ENCODE results near the gene USP3.

The USP3 gene

DNA sequence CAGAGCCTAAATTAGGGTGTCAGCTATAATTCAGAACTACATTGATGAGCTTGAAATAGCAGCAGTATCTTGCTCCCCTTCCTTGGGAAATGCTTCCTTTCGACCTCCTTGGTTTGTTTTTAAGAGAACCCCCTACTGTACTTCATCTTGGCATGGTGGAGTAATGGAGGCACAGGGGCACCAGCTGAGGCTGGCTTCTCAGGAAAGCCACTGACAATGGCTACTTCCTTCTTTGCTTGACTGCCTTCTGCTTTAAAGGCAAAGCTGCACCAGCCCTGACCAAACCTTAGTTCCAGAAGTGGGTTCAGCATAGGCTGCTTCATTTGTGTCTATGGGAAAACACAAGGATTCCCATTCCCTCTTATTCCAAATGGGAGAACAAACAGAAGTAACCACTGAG is 91.3 kb downstream of the USP3 start:
- DNase-seq (ENCODE audit: extremely low spot score), result no peak
- ChIA-PET POLR2A (no interaction called here), CTCF (interaction anchor here (1.2 to 4.9 kb wide), 10 partner anchors 8 to 472 kb away, joined by 3 to 31 read pairs (median 5); no protein-coding TSS in a partner anchor)
- TF ChIP-seq, protein P1, sequence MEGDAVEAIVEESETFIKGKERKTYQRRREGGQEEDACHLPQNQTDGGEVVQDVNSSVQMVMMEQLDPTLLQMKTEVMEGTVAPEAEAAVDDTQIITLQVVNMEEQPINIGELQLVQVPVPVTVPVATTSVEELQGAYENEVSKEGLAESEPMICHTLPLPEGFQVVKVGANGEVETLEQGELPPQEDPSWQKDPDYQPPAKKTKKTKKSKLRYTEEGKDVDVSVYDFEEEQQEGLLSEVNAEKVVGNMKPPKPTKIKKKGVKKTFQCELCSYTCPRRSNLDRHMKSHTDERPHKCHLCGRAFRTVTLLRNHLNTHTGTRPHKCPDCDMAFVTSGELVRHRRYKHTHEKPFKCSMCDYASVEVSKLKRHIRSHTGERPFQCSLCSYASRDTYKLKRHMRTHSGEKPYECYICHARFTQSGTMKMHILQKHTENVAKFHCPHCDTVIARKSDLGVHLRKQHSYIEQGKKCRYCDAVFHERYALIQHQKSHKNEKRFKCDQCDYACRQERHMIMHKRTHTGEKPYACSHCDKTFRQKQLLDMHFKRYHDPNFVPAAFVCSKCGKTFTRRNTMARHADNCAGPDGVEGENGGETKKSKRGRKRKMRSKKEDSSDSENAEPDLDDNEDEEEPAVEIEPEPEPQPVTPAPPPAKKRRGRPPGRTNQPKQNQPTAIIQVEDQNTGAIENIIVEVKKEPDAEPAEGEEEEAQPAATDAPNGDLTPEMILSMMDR (IDR thresholded peaks at IDR 0.05; ENCODE audit: control extremely low read depth, extremely low read depth, low read depth, missing control alignments), result no peak

DNA sequence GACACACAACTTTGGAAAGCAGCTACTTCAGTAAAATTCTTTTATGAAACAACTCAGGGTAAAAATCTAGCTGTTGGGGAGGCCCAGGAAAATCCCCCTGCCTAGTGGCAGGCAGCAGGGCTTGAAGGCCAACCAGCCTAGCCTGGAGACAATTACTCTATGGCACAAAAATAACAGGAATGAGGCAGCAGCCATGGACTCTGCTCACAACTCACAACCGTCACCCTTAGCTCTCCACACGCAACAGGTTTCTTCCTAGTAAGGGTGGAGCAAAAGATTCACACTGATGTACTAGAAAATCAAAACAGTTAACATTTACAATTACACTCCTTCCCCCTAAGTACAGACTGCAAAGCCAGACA is 92.3 kb downstream of the USP3 start:
- TF ChIP-seq, protein P1 (IDR thresholded peaks at IDR 0.05; ENCODE audit: control extremely low read depth, extremely low read depth, low read depth, missing control alignments), result no peak
- CTCF ChIA-PET, result interaction anchor here (1.1 to 4.9 kb wide), 9 partner anchors 9 to 471 kb away, joined by 3 to 31 read pairs (median 6); no protein-coding TSS in a partner anchor
- POLR2A ChIA-PET, result no interaction called here
- no peak for DNase-seq (ENCODE audit: extremely low spot score)

DNA sequence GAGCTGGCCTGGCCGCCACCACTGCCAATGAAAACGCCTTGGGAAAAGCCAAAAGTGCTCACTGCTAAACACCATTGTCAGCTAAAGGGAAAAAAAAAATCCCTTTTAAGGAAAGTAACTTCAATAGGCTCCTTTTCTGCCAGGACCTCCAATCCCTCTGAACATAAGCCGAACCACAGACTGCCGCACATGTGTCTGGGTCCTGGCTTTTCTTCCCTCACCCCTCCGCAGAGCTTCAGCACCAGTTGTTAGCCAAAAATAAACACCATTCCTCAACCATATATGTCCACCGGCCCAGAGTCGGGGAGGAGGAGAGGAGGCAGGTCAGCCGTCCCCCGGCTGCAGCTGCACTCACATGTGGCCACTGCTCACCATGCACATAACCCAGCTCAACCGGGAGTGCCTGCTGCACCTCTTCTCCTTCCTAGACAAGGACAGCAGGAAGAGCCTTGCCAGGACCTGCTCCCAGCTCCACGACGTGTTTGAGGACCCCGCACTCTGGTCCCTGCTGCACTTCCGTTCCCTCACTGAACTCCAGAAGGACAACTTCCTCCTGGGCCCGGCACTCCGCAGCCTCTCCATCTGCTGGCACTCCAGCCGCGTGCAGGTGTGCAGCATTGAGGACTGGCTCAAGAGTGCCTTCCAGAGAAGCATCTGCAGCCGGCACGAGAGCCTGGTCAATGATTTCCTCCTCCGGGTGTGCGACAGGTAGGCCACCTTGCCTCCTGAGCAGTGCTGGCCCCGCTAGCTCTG is 92.8 kb downstream of the USP3 start, which contains the start of gene FBXL22:
Gene FBXL22 (plus strand): TSS at position 350 of the 753 bp plus-strand sequence. CDS start 6 bp downstream, at position 356.
- DNase-seq (ENCODE audit: extremely low spot score), result no peak
- ChIA-PET POLR2A (no interaction called here), CTCF (interaction anchor here (1.1 to 6.9 kb wide), 8 partner anchors 9 to 470 kb away, joined by 3 to 82 read pairs (median 10); no protein-coding TSS in a partner anchor)
- TF ChIP-seq, protein P1 (IDR thresholded peaks at IDR 0.05; ENCODE audit: control extremely low read depth, extremely low read depth, low read depth, missing control alignments), result no peak

DNA sequence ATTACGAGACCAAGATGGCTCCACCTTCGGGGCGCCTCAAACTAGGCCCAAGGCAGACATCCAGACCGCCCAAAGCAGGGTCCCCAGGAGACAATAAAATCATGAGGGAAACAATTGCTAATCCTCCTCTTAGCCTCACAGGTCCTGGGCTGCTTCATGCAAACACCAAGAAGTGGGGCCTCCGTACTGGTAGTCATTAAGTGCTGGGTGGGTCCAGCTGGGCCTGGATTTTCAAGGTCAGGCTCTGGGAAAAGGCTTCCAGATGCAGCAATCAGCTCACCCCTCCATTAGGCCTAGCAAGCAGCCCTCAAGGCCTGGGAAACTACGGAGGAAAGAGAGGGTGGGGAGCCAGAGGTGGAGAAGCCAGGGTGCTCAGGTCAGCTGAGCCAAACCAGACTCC is 93.4 kb downstream of the USP3 start:
- CTCF ChIA-PET, result interaction anchor here (1.1 to 6.9 kb wide), 6 partner anchors 10 to 131 kb away, joined by 3 to 82 read pairs (median 28); no protein-coding TSS in a partner anchor
- TF ChIP-seq, protein P1 (IDR thresholded peaks at IDR 0.05; ENCODE audit: control extremely low read depth, extremely low read depth, low read depth, missing control alignments), result no peak
- POLR2A ChIA-PET, result no interaction called here
- DNase-seq (ENCODE audit: extremely low spot score), result no peak

DNA sequence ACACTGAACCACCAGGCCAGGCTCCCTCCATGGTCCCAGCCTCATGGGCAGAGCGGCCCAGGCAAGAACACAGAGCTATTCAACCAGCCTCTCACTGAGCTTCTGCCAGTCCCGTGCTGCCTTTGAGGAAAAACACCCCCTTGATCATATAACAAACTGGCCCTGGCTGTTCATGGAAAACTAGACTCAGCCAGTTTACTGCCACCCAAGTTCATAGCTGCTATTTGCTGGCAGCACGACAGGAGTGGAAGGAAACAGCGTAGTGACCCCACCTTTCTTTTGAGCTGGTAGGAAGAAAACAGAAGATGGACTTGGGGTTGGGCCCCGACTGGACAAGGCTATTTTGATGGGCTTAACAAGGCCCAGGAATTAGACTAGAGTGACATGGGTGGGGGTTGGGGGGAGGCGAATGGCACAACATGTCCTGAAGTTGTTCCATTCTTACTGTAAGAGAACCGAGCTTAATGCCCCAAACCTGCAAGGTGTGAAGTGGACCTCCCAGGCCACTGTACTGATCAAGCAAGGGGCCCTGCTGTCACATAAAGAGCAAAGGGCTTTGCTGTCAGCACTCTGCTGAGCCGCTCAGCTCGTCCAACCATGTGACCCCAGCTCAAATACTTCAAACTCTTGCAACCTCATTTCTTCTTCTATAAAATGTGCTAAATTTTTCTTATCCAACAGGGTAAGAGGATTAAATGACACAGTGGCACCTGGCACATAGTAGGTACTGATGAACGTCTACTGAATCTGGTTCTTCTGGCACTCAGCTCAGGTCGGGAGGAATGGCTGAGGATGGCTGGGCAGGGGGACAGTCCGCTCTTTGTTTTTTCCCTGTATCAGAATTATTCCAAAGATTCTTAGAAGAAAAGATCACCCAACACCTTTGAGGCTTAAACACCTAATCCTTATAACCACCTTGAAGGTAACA is 94.3 kb downstream of the USP3 start:
- ChIA-PET CTCF (interaction anchor here (0.7 to 6.9 kb wide), 24 partner anchors 11 to 469 kb away, joined by 3 to 82 read pairs (median 5); no protein-coding TSS in a partner anchor), POLR2A (no interaction called here)
- DNase-seq (ENCODE audit: extremely low spot score), result no peak
- TF ChIP-seq, protein P1 (IDR thresholded peaks at IDR 0.05; ENCODE audit: control extremely low read depth, extremely low read depth, low read depth, missing control alignments), result no peak

DNA sequence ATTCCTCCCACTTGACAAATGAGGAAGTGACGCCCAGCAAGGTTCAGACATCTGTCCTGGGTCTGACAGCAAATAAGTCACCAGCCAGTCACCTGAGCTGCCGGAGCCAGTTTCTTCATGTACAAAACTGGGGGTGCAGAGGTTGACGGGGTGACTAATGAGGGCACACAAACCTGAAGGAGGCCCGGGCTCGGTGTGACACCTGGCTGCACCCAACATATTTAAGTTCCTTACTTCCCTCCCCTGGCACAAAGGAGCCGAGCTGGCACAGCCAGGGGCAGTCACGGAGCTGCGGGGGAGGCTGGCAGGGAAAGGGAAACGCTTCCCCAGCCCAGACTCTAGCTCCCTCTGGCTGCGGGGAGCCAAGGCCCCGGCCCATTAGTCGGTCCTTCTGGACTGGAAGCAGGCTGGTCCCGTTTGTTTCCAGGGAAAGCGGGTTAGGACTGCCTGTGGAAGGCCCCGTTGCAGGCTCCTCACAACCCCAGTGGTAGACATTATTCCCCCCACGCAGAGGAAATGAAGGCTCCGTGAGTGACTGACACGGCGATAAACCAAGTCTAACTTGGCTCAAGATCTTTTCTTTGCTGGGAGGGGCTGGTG is 95.1 kb downstream of the USP3 start:
- ChIA-PET CTCF (interaction anchor here (0.7 to 6.9 kb wide), 26 partner anchors 12 to 551 kb away, joined by 3 to 82 read pairs (median 5); no protein-coding TSS in a partner anchor), POLR2A (interaction anchor here (0.5 to 0.6 kb wide), 2 partner anchors 52 to 117 kb away, joined by 5 read pairs; no protein-coding TSS in a partner anchor)
- peak; percentile 54 for DNase-seq (ENCODE audit: extremely low spot score)
- TF ChIP-seq, protein P1 (IDR thresholded peaks at IDR 0.05; ENCODE audit: control extremely low read depth, extremely low read depth, low read depth, missing control alignments), result peak; percentile 81
